NCI-H2227 (cell line): Measurements from ENCODE around the gene CREB3.

ENCODE experiments used
- DNase-seq: peaks from one replicate; lab custom pipeline; 2025; ENCODE audit not compliant: unreplicated experiment; lab: John Stamatoyannopoulos, UW

Gene CREB3

GRCh38 chr9:35748242-35748857 lies 15.9 kb downstream of the CREB3 start:
- no peak for DNase-seq

GRCh38 chr9:35748858-35749514 lies 16.5 kb downstream of the CREB3 start, which contains the start of the genes GBA2 and RGP1:
Gene GBA2, minus strand, starts transcription at chr9:35749228. Its CDS starts 524 bp downstream, at chr9:35748704.
Gene RGP1, plus strand, starts transcription at chr9:35749287. Its CDS starts 469 bp downstream, at chr9:35749756.
- DNase-seq = peak; percentile 72

- no peak for DNase-seq
These were observed 17.2 kb downstream of the CREB3 start for GRCh38 chr9:35749515-35750255.

GRCh38 chr9:35750256-35750531 lies 17.7 kb downstream of the CREB3 start:
- no peak for DNase-seq

- no peak for DNase-seq
These were observed 21.0 kb downstream of the CREB3 start for GRCh38 chr9:35753466-35753865.

GRCh38 chr9:35754264-35754663 lies 21.8 kb downstream of the CREB3 start, which contains the start of gene MSMP:
Gene MSMP, minus strand, starts transcription at chr9:35754276. Its CDS starts 147 bp downstream, at chr9:35754129.
- no peak for DNase-seq

GRCh38 chr9:35755071-35755470 lies 22.6 kb downstream of the CREB3 start:
- DNase-seq = no peak

- peak; percentile 58 for DNase-seq
These were observed 24.1 kb downstream of the CREB3 start for GRCh38 chr9:35756275-35757225.

GRCh38 chr9:35757226-35757891 lies 24.9 kb downstream of the CREB3 start:
- peak; percentile 43 for DNase-seq

- DNase-seq = no peak
These were observed 25.4 kb downstream of the CREB3 start for GRCh38 chr9:35757892-35758275.

GRCh38 chr9:35758475-35759050 lies 26.1 kb downstream of the CREB3 start:
- no peak for DNase-seq

GRCh38 chr9:35759795-35760194 lies 27.3 kb downstream of the CREB3 start:
- no peak for DNase-seq

- no peak for DNase-seq
These were observed 28.2 kb downstream of the CREB3 start for GRCh38 chr9:35760651-35761050.

GRCh38 chr9:35763181-35763580 lies 30.7 kb downstream of the CREB3 start:
- DNase-seq = no peak

- DNase-seq = no peak
These were observed 31.3 kb downstream of the CREB3 start for GRCh38 chr9:35763803-35764202.

GRCh38 chr9:35766997-35767396 lies 34.5 kb downstream of the CREB3 start:
- no peak for DNase-seq

- no peak for DNase-seq
These were observed 35.0 kb downstream of the CREB3 start for GRCh38 chr9:35767458-35767857.

GRCh38 chr9:35769763-35770162 lies 37.3 kb downstream of the CREB3 start:
- no peak for DNase-seq

- no peak for DNase-seq
These were observed 38.6 kb downstream of the CREB3 start for GRCh38 chr9:35771075-35771433.

- DNase-seq = no peak
These were observed 39.1 kb downstream of the CREB3 start for GRCh38 chr9:35771534-35771933.
